ENCODE results near the gene VTI1A.

DNA sequence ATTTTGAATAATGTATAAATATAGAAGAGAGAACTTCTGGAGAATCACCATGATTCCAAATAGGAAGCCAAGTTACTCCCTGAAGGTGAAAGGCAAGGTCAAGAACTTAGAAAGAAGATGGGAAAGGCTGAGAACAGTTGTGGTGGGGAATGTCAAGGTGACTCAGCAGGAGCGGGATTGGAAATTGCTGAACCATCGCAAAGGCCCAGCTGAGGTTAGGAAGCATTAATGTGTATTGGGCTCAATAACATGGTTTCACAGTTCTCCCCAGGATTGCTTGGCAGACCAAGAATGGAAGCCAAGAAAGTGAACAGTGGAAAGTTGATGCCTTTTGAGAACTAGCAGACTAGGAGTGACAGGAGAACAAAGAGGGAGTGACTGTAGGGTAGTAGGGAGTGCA, 133.3 kb downstream of the VTI1A start:
- TF ChIP-seq EZH2 (IDR thresholded peaks at IDR 0.05; ENCODE audit: low read depth): no peak
- TF ChIP-seq, protein P1, sequence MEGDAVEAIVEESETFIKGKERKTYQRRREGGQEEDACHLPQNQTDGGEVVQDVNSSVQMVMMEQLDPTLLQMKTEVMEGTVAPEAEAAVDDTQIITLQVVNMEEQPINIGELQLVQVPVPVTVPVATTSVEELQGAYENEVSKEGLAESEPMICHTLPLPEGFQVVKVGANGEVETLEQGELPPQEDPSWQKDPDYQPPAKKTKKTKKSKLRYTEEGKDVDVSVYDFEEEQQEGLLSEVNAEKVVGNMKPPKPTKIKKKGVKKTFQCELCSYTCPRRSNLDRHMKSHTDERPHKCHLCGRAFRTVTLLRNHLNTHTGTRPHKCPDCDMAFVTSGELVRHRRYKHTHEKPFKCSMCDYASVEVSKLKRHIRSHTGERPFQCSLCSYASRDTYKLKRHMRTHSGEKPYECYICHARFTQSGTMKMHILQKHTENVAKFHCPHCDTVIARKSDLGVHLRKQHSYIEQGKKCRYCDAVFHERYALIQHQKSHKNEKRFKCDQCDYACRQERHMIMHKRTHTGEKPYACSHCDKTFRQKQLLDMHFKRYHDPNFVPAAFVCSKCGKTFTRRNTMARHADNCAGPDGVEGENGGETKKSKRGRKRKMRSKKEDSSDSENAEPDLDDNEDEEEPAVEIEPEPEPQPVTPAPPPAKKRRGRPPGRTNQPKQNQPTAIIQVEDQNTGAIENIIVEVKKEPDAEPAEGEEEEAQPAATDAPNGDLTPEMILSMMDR (conservative IDR thresholded peaks at IDR 0.05): no peak
